ENCODE measurements around the gene HTT.

- TF ChIP-seq CTCF (IDR thresholded peaks at IDR 0.05; ENCODE audit: insufficient read depth, low read length) (no peak), POLR2AphosphoS5 (IDR thresholded peaks at IDR 0.05; ENCODE audit: low read depth) (no peak), REST (IDR thresholded peaks at IDR 0.05; ENCODE audit: insufficient replicate concordance, low read depth) (no peak), SPI1 (IDR thresholded peaks at IDR 0.05; ENCODE audit: borderline replicate concordance, low read depth) (no peak), GABPA (IDR thresholded peaks at IDR 0.05; ENCODE audit: low read depth) (no peak)
Observed at GRCh38 chr4:3029464-3029863, 45.0 kb upstream of the HTT start.
